GM12865 (cell line): ENCODE results near the gene EGLN3.
"Not testable (repeated sequence)": the region's sequence is repeated elsewhere in the genome, so short reads cannot be mapped to it uniquely, and the experiment has no call there.

Experiments
- DNase-seq: peaks from one replicate; pipeline ENCODE4 v3.0.0; 2010; ENCODE audit warnings: low read depth
- H3K4me3 ChIP-seq: 2 replicates; pipeline ENCODE4 v1.5.1; 2011; ENCODE audit warnings: mild to moderate bottlenecking, low read depth, low read length, control low read depth
- TF ChIP-seq, protein P1 (sequence below): IDR thresholded peaks from 2 replicates; pipeline ENCODE4 v1.5.1; 2011; ENCODE audit warnings: low read length, control low read depth, low read depth, inconsistent platforms; ENCODE audit not compliant: insufficient read depth; ENCODE audit errors: missing control alignments

EGLN3 gene

DNA sequence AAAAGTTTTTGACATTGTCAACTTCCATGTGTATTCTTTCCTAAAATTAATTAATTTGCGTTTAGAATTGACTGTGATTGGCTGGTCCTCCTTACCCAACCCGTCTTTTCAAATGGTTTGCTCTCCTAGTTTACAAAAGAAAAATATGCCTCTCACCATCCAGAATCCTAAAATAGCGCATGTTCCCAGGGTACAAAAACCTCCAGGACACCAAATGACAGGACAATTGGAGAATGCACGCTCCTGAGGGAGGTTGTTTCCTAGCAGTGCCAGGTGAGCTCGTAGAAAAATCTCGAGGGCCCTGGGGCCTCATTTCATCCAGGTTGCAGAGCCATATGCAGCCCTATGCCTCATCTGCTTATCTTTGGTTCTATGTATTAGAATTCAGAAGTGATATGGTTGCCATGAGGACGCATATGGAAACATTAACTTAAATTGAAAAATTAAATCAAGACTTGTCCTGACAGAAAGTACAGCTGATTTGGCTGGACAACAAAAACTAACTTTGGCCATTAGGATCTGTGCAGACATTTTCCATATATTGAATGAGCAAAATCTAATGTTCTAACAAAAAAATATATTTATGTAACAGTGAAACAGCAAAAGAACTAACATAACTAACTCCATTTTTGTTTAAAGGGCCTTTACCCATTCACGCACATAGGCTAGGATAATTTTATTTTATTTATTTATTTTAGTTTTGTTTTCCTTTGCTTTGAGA, 28.2 kb upstream of the EGLN3 start:
- TF ChIP-seq, protein P1, sequence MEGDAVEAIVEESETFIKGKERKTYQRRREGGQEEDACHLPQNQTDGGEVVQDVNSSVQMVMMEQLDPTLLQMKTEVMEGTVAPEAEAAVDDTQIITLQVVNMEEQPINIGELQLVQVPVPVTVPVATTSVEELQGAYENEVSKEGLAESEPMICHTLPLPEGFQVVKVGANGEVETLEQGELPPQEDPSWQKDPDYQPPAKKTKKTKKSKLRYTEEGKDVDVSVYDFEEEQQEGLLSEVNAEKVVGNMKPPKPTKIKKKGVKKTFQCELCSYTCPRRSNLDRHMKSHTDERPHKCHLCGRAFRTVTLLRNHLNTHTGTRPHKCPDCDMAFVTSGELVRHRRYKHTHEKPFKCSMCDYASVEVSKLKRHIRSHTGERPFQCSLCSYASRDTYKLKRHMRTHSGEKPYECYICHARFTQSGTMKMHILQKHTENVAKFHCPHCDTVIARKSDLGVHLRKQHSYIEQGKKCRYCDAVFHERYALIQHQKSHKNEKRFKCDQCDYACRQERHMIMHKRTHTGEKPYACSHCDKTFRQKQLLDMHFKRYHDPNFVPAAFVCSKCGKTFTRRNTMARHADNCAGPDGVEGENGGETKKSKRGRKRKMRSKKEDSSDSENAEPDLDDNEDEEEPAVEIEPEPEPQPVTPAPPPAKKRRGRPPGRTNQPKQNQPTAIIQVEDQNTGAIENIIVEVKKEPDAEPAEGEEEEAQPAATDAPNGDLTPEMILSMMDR: no peak
- DNase-seq: no peak
- no peak overlapping the region for H3K4me3 ChIP-seq

DNA sequence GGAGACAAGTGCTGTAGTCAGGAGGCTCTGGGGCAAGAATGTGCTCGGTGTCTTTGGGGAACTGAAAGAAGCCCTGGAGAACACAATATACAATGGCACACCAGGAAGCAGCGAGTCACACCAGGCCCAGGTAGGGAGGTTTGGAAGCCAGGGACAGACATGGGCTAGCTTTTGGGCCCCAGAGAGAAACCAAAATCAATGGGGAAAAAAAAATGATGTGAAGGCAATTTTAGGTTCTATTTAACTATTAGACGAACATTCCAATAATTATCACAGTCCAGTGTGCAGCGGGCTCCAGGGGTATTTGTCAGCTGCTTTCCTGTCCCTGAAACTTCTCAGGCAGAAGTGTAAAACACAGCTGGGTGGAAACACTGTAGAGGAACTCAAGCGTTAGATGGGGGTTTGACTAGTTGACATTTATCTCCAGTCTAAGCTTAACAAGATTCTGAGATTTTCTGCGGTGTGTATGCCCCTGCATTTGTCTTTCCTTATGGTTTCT, 21.8 kb upstream of the EGLN3 start:
- H3K4me3 ChIP-seq: no peak overlapping the region
- TF ChIP-seq, protein P1: no peak
- peak; percentile 47 for DNase-seq

DNA sequence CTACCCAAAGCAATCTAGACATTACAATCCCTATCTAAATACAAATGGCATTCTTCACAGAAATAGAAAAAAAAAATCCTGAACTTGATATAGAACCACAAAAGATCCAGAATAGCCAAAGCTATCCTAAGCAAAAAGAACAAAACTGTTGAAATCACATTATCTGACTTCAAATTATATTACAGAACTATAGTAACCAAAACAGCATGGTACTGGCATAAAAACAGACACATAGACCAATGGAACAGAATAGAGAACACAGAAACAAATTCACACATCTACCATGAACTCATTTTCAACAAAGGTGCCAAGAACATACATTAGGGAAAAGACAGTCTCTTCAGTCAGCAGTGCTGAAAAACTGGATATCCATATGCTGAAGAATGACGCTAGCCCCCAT, 19.0 kb upstream of the EGLN3 start:
- not testable (repeated sequence) for DNase-seq, H3K4me3 ChIP-seq

DNA sequence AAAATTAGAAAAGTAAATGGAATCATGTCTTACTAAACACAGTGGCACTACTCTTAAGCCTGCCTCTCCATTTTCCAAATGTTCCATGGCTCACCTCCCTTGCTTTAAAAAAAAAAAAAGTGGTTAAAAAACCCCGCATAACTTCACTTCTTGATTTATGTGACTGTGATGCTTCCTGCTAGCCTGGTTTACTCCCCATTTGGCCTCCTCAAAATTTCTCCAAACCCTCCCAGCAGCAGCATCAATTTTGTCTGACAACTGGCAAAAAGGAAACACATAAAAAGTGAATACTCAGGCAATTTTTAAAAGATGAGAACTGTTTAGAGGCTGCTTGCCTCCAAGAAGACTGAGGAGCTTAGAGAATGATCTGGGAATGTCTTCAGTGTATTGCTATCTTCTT, 17.8 kb upstream of the EGLN3 start:
- TF ChIP-seq, protein P1: no peak
- DNase-seq: no peak

DNA sequence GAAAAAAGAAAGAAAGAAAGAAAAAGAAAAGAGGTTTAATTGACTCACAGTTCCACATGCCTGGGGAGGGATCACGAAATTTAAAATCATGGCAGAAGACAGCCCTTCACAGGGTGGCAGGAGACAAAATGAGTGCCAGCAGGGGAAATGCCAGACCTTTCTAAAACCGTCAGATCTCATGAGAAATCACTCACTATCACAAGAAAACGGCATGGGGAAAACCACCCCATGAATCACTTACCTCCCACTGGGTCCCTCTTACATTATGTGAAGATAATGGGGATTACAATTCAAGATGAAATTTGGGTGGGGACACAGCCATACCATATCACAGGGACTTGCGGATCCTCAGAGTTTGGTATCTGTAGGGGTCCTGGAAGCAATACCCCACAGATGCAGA, 16.3 kb upstream of the EGLN3 start:
- TF ChIP-seq, protein P1: no peak
- H3K4me3 ChIP-seq: no peak overlapping the region
- no peak for DNase-seq

More for the DNA sequence above, 17.8 kb upstream of the EGLN3 start:
- no peak overlapping the region for H3K4me3 ChIP-seq

DNA sequence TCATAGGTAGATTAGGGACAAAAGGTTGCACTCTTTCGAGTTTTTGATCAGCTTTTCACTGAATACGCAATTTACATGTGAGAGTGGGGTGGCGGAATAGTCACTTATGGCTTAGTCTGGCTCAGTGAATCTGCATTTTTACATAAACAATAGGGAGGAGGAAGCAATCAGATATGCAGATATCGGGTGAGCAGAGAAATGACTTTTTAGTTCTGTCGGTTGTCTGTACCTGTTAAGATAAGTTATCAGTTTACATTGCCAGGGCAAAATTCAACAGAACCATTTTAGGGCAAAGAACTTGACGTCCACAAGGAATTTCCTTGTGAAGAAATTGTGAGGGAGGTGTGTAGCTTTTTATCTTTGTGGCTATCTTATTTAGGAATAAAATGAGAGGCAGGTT, 15.4 kb upstream of the EGLN3 start:
- TF ChIP-seq, protein P1: no peak
- H3K4me3 ChIP-seq: no peak overlapping the region
- no peak for DNase-seq

DNA sequence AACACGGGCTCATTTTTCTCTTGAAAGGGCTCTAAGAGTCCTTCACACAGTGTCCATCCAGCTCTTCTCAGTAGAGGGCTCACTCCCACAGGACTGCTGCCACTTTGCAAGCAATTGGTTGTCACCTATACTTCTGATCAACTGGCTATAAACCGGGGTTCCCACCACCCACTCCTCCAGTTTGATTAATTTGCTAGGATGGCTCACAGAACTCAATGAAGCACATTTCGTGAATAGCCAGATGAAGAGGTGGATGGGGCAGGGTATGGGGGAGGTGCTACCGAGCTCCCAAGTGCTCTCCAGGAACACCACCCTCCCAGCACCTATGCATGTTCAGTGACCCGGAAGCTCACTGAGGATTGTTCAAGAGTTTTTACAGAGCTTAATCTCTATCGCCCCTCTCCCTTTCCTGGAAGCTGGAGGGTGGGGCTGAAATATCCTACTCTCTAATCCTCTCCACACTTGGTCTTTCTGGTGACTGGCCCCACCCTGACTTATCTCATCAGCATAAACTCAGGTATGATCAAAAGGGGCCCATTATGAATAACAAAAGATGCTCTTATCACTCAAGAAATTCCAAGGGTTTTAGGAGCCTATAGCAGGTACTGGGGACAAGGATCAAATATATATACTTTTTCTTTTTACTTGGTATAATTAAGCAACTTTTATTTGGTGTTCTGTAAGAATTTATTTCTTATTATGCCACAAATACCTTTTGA, 13.9 kb upstream of the EGLN3 start:
- no peak for DNase-seq
- no peak overlapping the region for H3K4me3 ChIP-seq
- TF ChIP-seq, protein P1: no peak
